Activated CD4-positive, alpha-beta memory T cell treated with anti-CD3 and anti-CD28 coated beads, Interleukin-2, amount 10 ng/mL, durations not matched to agents 7 days and 5 days (primary cell): Measurements from ENCODE around the gene LAG3. TPM values are rescaled to one million over a fixed set of nuclear protein-coding genes. Genes with fewer than 3 reads are reported as not detected.

Experiments used
- CTCF ChIA-PET: fragments of 350-600 bp; sonication (Branson Sonifier 250); formaldehyde crosslinking; loops from one replicate; lab custom pipeline; 2021; ENCODE audit warnings: antibody characterized with exemption, inconsistent platforms; lab: Charles Lee
- POLR2A ChIA-PET: fragments of 350-600 bp; sonication (Branson Sonifier 250); formaldehyde crosslinking; loops from one replicate; lab custom pipeline; 2021; ENCODE audit warnings: antibody characterized with exemption; lab: Charles Lee
- DNase-seq: peaks from one replicate; pipeline ENCODE4 v3.0.0-alpha.2; 2020
- H3K27ac Mint-ChIP-seq: one replicate; pipeline ENCODE4 v1.8.0; 2021; ENCODE audit warnings: mild to moderate bottlenecking, mixed read lengths
- H3K27me3 Mint-ChIP-seq: one replicate; pipeline ENCODE4 v1.8.0; 2021; ENCODE audit warnings: mixed read lengths
- H3K36me3 Mint-ChIP-seq: one replicate; pipeline ENCODE4 v1.8.0; 2021; ENCODE audit warnings: low read depth, mixed read lengths
- H3K4me1 Mint-ChIP-seq: one replicate; pipeline ENCODE4 v1.8.0; 2021; ENCODE audit warnings: mixed read lengths
- H3K4me3 Mint-ChIP-seq: one replicate; pipeline ENCODE4 v1.8.0; 2021; ENCODE audit warnings: mild to moderate bottlenecking, mixed read lengths
- H3K9me3 Mint-ChIP-seq: one replicate; pipeline ENCODE4 v1.8.0; 2021; ENCODE audit warnings: mixed read lengths
- total RNA-seq, 2 experiments: library from RNA; stranded (reverse); gene quantifications; one replicate each; pipeline ENCODE4 v1.2.3, GENCODE V29; 2021

LAG3 gene
- total RNA-seq, 2 experiments from 2014 or later, result 91.9 TPM

GRCh38 chr12:6775185-6776174, 3.2 kb downstream of the LAG3 start:
- Mint-ChIP-seq H3K27ac (peak overlapping the region; percentile 93), H3K27me3 (peaks cover 8% of the 10 kb centered on the region), H3K4me3 (peak overlapping the region; percentile 85), H3K36me3 (peaks cover 32% of the 10 kb centered on the region), H3K9me3 (no peaks in the 10 kb centered on the region), H3K4me1 (peaks cover 80% of the 10 kb centered on the region)
- no peak for DNase-seq
- ChIA-PET POLR2A (interaction anchor here (1.4 to 14.0 kb wide), 8 partner anchors 10 to 208 kb away, joined by 3 to 153 read pairs (median 10); partner anchors contain the start of genes CD4, COPS7A, GPR162 and MLF2), CTCF (interaction anchor here (0.5 to 2.3 kb wide), 7 partner anchors 9 to 1451 kb away, joined by 3 to 13 read pairs (median 7); partner anchors contain the start of gene MLF2)

DNA sequence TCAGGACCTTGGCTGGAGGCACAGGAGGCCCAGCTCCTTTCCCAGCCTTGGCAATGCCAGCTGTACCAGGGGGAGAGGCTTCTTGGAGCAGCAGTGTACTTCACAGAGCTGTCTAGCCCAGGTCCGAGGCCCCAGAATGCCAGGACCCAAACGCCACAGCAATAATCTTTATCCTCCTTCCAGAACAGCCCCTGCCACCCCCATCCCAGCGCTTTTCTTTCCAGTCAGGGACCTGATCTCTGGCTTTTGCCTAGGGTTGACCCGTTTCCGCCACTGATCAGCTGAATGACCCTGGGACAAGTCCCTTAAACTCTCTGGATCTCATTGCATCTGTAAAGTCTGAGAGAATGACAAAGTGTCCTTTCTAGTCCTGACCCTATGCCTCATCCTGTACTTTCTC, 5.1 kb downstream of the LAG3 start:
- ChIA-PET CTCF (interaction anchor here (1.0 to 8.6 kb wide), 5 partner anchors 11 to 53 kb away, joined by 4 to 64 read pairs (median 5); partner anchors contain the start of genes COPS7A, MLF2 and PTMS), POLR2A (interaction anchor here (0.8 to 14.0 kb wide), 6 partner anchors 9 to 88 kb away, joined by 3 to 153 read pairs (median 6); partner anchors contain the start of genes CD4, MLF2 and ZNF384)
- Mint-ChIP-seq H3K27ac (no peak overlapping the region), H3K4me1 (peaks cover 70% of the 10 kb centered on the region), H3K4me3 (no peak overlapping the region), H3K27me3 (peaks cover 8% of the 10 kb centered on the region), H3K36me3 (peaks cover 32% of the 10 kb centered on the region), H3K9me3 (no peaks in the 10 kb centered on the region)
- DNase-seq, result no peak

GRCh38 chr12:6778217-6778573, 5.9 kb downstream of the LAG3 start:
- Mint-ChIP-seq H3K27ac (peak overlapping the region; percentile 69), H3K36me3 (peaks cover 32% of the 10 kb centered on the region), H3K27me3 (peaks cover 8% of the 10 kb centered on the region), H3K9me3 (no peaks in the 10 kb centered on the region), H3K4me3 (peak overlapping the region; percentile 71), H3K4me1 (peaks cover 66% of the 10 kb centered on the region)
- CTCF ChIA-PET, result interaction anchor here (0.5 to 8.6 kb wide), 15 partner anchors 9 to 157 kb away, joined by 3 to 64 read pairs (median 3); partner anchors contain the start of genes CD4, COPS7A, MLF2 and PTMS
- DNase-seq, result no peak
- POLR2A ChIA-PET, result interaction anchor here (0.7 to 14.0 kb wide), 5 partner anchors 10 to 73 kb away, joined by 3 to 153 read pairs (median 8); partner anchors contain the start of genes CD4, CDCA3, COPS7A and MLF2

GRCh38 chr12:6778574-6779550, 6.5 kb downstream of the LAG3 start:
- peak; percentile 91 for DNase-seq
- Mint-ChIP-seq H3K27ac (peak overlapping the region; percentile 74), H3K4me3 (peak overlapping the region; percentile 71), H3K9me3 (no peaks in the 10 kb centered on the region), H3K36me3 (peaks cover 32% of the 10 kb centered on the region), H3K4me1 (peaks cover 68% of the 10 kb centered on the region), H3K27me3 (peaks cover 6% of the 10 kb centered on the region)
- CTCF ChIA-PET, result interaction anchor here (0.5 to 8.6 kb wide), 17 partner anchors 7 to 158 kb away, joined by 3 to 64 read pairs (median 4); partner anchors contain the start of genes CD4, COPS7A, LAG3 and MLF2
- POLR2A ChIA-PET, result interaction anchor here (0.7 to 14.0 kb wide), 6 partner anchors 10 to 72 kb away, joined by 3 to 153 read pairs (median 14); partner anchors contain the start of genes CD4, CDCA3, COPS7A and MLF2

DNA sequence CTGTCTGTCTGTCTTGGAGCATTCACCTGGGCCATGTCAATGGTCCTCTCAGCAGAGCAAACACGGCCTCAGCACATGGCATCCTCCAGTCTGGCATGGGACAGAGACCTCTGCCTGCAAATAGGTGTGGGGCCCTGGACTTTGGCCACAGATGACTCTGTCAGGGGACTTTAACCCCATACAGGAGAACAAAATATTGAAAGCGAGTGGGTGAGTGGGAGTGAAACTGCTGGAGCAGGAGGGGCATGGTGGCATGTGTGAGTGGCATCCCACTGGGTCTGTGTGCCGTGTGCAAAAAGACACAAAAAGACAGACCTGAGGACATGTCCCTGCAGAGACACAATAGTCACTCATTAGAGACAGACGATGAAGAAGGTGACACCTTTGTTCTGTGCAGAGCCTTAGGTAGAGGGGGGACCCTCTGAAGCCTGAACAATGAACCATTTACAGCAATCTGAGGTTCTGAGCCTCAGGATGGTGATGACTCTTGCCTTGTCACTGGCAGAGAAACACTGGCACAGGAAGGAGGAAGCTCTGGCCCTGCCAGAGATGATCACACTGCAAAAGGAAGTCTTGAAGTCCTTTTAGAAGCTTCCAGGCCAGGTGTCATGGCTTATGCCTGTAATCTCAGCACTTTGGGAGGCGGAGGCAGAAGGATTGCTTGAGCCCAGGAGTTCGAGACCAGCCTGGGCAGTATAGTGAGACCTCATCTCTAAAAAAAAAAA, 7.5 kb downstream of the LAG3 start:
- H3K27me3 Mint-ChIP-seq, result peaks cover 3% of the 10 kb centered on the region
- CTCF ChIA-PET, result interaction anchor here (0.5 to 8.6 kb wide), 12 partner anchors 8 to 212 kb away, joined by 3 to 64 read pairs (median 4); partner anchors contain the start of genes CD4, GPR162, LAG3 and MLF2
- H3K4me3 Mint-ChIP-seq, result no peak overlapping the region

DNA sequence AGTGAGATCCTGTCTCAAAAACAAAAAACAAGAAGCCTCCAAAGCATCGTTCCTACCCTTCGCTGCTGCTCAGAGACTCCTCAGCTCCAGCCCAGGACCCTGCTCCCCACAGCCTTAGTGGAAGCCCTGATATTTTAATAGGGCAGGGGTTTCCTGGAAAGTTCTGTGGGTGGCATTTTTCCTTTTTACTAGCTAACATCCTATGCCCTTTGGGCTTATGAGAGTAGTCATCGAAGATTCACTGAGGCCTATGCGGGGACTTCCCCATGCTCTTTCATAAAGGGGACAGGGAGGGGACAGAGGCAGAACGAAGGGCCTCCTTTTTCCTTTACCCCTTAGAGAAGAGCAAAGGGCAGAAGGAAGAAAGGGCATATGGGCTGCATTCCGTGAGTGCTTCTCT, 8.3 kb downstream of the LAG3 start:
- no peak overlapping the region for H3K4me3 Mint-ChIP-seq
- CTCF ChIA-PET, result interaction anchor here (0.5 to 8.6 kb wide), 11 partner anchors 8 to 213 kb away, joined by 3 to 64 read pairs (median 4); partner anchors contain the start of genes CD4, GPR162, LAG3 and MLF2
- peaks cover 65% of the 10 kb centered on the region for H3K4me1 Mint-ChIP-seq
- H3K9me3 Mint-ChIP-seq, result no peaks in the 10 kb centered on the region
- POLR2A ChIA-PET, result interaction anchor here (0.6 to 14.0 kb wide), 9 partner anchors 9 to 241 kb away, joined by 3 to 153 read pairs (median 4); partner anchors contain the start of genes CD4, CDCA3, LAG3 and MLF2
- H3K36me3 Mint-ChIP-seq, result peaks cover 17% of the 10 kb centered on the region
- DNase-seq, result no peak
- H3K27ac Mint-ChIP-seq, result peak overlapping the region; percentile 31
- H3K27me3 Mint-ChIP-seq, result peaks cover 3% of the 10 kb centered on the region

More for the DNA sequence above, 7.5 kb downstream of the LAG3 start:
- Mint-ChIP-seq H3K27ac (peak overlapping the region; percentile 74), H3K9me3 (no peaks in the 10 kb centered on the region), H3K4me1 (peaks cover 68% of the 10 kb centered on the region), H3K36me3 (peaks cover 24% of the 10 kb centered on the region)
- POLR2A ChIA-PET, result interaction anchor here (0.6 to 14.0 kb wide), 8 partner anchors 8 to 240 kb away, joined by 3 to 153 read pairs (median 4); partner anchors contain the start of genes CD4, CDCA3, LAG3 and MLF2
- DNase-seq, result no peak

- Mint-ChIP-seq H3K4me3 (no peak overlapping the region), H3K27ac (no peak overlapping the region), H3K9me3 (no peaks in the 10 kb centered on the region), H3K36me3 (peaks cover 8% of the 10 kb centered on the region), H3K4me1 (peaks cover 64% of the 10 kb centered on the region), H3K27me3 (peaks cover 3% of the 10 kb centered on the region)
- no peak for DNase-seq
- POLR2A ChIA-PET, result interaction anchor here (1.0 to 14.0 kb wide), 4 partner anchors 8 to 198 kb away, joined by 3 to 153 read pairs (median 4); partner anchors contain the start of genes CD4 and COPS7A
- CTCF ChIA-PET, result interaction anchor here (0.7 to 8.6 kb wide), 5 partner anchors 16 to 219 kb away, joined by 3 to 64 read pairs (median 3); partner anchors contain the start of genes MLF2 and PTMS
Observed at GRCh38 chr12:6782119-6782518, 9.8 kb downstream of the LAG3 start.

- Mint-ChIP-seq H3K4me1 (peaks cover 65% of the 10 kb centered on the region), H3K9me3 (no peaks in the 10 kb centered on the region), H3K4me3 (no peak overlapping the region), H3K27me3 (peaks cover 3% of the 10 kb centered on the region), H3K36me3 (peaks cover 7% of the 10 kb centered on the region), H3K27ac (no peak overlapping the region)
- CTCF ChIA-PET, result interaction anchor here (0.7 to 8.6 kb wide), 8 partner anchors 8 to 164 kb away, joined by 3 to 64 read pairs (median 5); partner anchors contain the start of genes MLF2 and PTMS
- POLR2A ChIA-PET, result interaction anchor here (1.0 to 14.0 kb wide), 4 partner anchors 7 to 59 kb away, joined by 3 to 153 read pairs (median 4); partner anchors contain the start of genes CD4 and COPS7A
- DNase-seq, result no peak
Observed at GRCh38 chr12:6782850-6783566, 10.7 kb downstream of the LAG3 start.

DNA sequence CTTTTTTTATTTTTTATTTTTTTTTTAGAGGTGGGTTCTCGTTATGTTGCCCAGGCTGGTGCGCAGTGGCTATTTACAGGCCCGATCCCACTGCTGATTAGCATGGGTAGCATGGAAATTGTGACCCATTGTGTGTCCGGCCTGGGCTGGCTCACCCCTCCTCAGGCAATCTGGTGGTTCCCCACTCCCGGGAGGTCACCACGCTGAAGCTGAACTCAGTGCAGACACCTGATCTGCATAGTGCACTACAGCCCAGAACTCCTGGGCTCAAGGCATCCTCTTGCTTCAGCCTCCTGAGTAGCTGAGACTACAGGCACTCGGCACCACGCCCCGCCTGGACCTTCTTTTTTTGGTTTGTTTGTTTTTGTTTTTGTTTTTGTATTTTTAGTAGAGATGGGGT, 11.5 kb downstream of the LAG3 start:
- H3K36me3 Mint-ChIP-seq, result no peaks in the 10 kb centered on the region
- CTCF ChIA-PET, result interaction anchor here (1.4 to 8.6 kb wide), 5 partner anchors 9 to 41 kb away, joined by 5 to 64 read pairs (median 8); partner anchors contain the start of genes MLF2 and PTMS
- H3K27me3 Mint-ChIP-seq, result peaks cover under 1% of the 10 kb centered on the region
- peaks cover 65% of the 10 kb centered on the region for H3K4me1 Mint-ChIP-seq
- no peak overlapping the region for H3K27ac Mint-ChIP-seq
- H3K4me3 Mint-ChIP-seq, result no peak overlapping the region
- H3K9me3 Mint-ChIP-seq, result no peaks in the 10 kb centered on the region
- POLR2A ChIA-PET, result interaction anchor here (1.3 kb wide), 1 partner anchor 22 kb away, joined by 5 read pairs; no protein-coding TSS in a partner anchor
- DNase-seq, result no peak

- Mint-ChIP-seq H3K36me3 (no peaks in the 10 kb centered on the region), H3K4me1 (peaks cover 65% of the 10 kb centered on the region), H3K27ac (no peak overlapping the region), H3K9me3 (no peaks in the 10 kb centered on the region), H3K4me3 (no peak overlapping the region), H3K27me3 (no peaks in the 10 kb centered on the region)
- POLR2A ChIA-PET, result no interaction called here
- CTCF ChIA-PET, result interaction anchor here (1.4 to 8.6 kb wide), 5 partner anchors 8 to 41 kb away, joined by 5 to 64 read pairs (median 8); partner anchors contain the start of genes MLF2 and PTMS
- no peak for DNase-seq
Observed at GRCh38 chr12:6784296-6784695, 12.0 kb downstream of the LAG3 start.
